ENCODE measurements around the gene SLX9.

GRCh38 chr21:45015469-45015860 lies 75.6 kb downstream of the SLX9 start:
- TF ChIP-seq POLR2A (IDR thresholded peaks at IDR 0.05) (no peak), CTCF (IDR thresholded peaks at IDR 0.05) (no peak)

Measured in transverse colon (tissue), 3 donors.